ENCODE results near the gene TUT1. TPM values are rescaled to one million over a fixed set of nuclear protein-coding genes. Genes with fewer than 3 reads are reported as not detected.

Gene TUT1
- 10 to 100 TPM; 14.6 to 18.0 (median 16.9) TPM for total RNA-seq (2021; fragmentation: NEBNext Ultra II Directional; extraction: Animal tissue kit (Norgen Biotek cat#: 25700))
- long read RNA-seq, transcript TUT1-202 (9 exons, 2,826 nt): major isoform, 10 of 25 reads
- long read RNA-seq, partial matches to known transcripts: 5 of 25 reads
- long read RNA-seq, other reads (novel, unspliced or antisense): 10 of 25 reads

GRCh38 chr11:62591448-62592145, at the start of gene TUT1:
TUT1 (minus strand) TSS chr11:62591523; CDS start chr11:62591485, 38 bp downstream.
- peak within 1 kb of the TSS; percentile 98 for H3K4me3 Mint-ChIP-seq
- TF ChIP-seq CTCF (IDR thresholded peaks at IDR 0.05): peak; percentile 23; the same call in 1 of the 2 replicates
- H3K4me1 Mint-ChIP-seq (ENCODE audit: low read depth): peaks cover 42% of the 10 kb centered on the region
- H3K36me3 Mint-ChIP-seq (ENCODE audit: low read depth): peaks cover 28% of the 10 kb centered on the region
- H3K27me3 Mint-ChIP-seq (ENCODE audit: insufficient read depth): peaks cover 8% of the 10 kb centered on the region
- peak within 1 kb of the TSS; percentile 94 for H3K27ac Mint-ChIP-seq
- peak; percentile 99 for DNase-seq
- no peaks in the 10 kb centered on the region for H3K9me3 Mint-ChIP-seq

GRCh38 chr11:62632492-62632891, 41.2 kb upstream of the TUT1 start:
- Mint-ChIP-seq H3K4me3 (no peak overlapping the region), H3K4me1 (ENCODE audit: low read depth) (no peaks in the 10 kb centered on the region), H3K27me3 (ENCODE audit: insufficient read depth) (peaks cover 1% of the 10 kb centered on the region; the same call in 1 of the 2 replicates), H3K9me3 (no peaks in the 10 kb centered on the region), H3K36me3 (ENCODE audit: low read depth) (peaks cover 47% of the 10 kb centered on the region), H3K27ac (peak overlapping the region; percentile 32; the same call in 1 of the 2 replicates)
- DNase-seq: no peak
- TF ChIP-seq CTCF (IDR thresholded peaks at IDR 0.05): no peak

GRCh38 chr11:62627713-62628112, 36.4 kb upstream of the TUT1 start:
- peaks cover 49% of the 10 kb centered on the region for H3K36me3 Mint-ChIP-seq (ENCODE audit: low read depth)
- peaks cover under 1% of the 10 kb centered on the region; the same call in 1 of the 2 replicates for H3K4me1 Mint-ChIP-seq (ENCODE audit: low read depth)
- no peaks in the 10 kb centered on the region for H3K9me3 Mint-ChIP-seq
- H3K27me3 Mint-ChIP-seq (ENCODE audit: insufficient read depth): peaks cover 1% of the 10 kb centered on the region; the same call in 1 of the 2 replicates
- H3K4me3 Mint-ChIP-seq: no peak overlapping the region
- no peak for TF ChIP-seq CTCF (IDR thresholded peaks at IDR 0.05)
- no peak overlapping the region for H3K27ac Mint-ChIP-seq
- no peak for DNase-seq

GRCh38 chr11:62622476-62623089, 31.3 kb upstream of the TUT1 start:
- Mint-ChIP-seq H3K4me1 (ENCODE audit: low read depth) (peaks cover 22% of the 10 kb centered on the region), H3K36me3 (ENCODE audit: low read depth) (peaks cover 28% of the 10 kb centered on the region), H3K27me3 (ENCODE audit: insufficient read depth) (no peaks in the 10 kb centered on the region; the same call in 1 of the 2 replicates), H3K27ac (peak overlapping the region; percentile 94), H3K4me3 (peak overlapping the region; percentile 92), H3K9me3 (no peaks in the 10 kb centered on the region)
- DNase-seq: no peak
- TF ChIP-seq CTCF (IDR thresholded peaks at IDR 0.05): no peak

GRCh38 chr11:62621567-62622470, 30.5 kb upstream of the TUT1 start, which contains the start of gene B3GAT3:
B3GAT3 (minus strand) TSS chr11:62621986; CDS start chr11:62621947, 39 bp downstream.
- Mint-ChIP-seq H3K27me3 (ENCODE audit: insufficient read depth) (no peaks in the 10 kb centered on the region; the same call in 1 of the 2 replicates), H3K4me3 (peak within 1 kb of the TSS; percentile 92), H3K4me1 (ENCODE audit: low read depth) (peaks cover 22% of the 10 kb centered on the region), H3K9me3 (no peaks in the 10 kb centered on the region), H3K36me3 (ENCODE audit: low read depth) (peaks cover 22% of the 10 kb centered on the region), H3K27ac (peak within 1 kb of the TSS; percentile 94)
- DNase-seq: peak; percentile 98
- peak; percentile 16; the same call in 1 of the 2 replicates for TF ChIP-seq CTCF (IDR thresholded peaks at IDR 0.05)
